GM10266 (cell line): Measurements from ENCODE around the gene ZNF599.
A peak's percentile ranks its signal among the peaks of the same experiment; 100 is the strongest.

Experiments used
- DNase-seq: peaks from one replicate; pipeline ENCODE4 v3.0.0; 2012; ENCODE audit errors: extremely low spot score
- CTCF ChIP-seq: IDR thresholded peaks from 2 replicates; pipeline ENCODE4 v1.5.1; 2012; ENCODE audit warnings: mild to moderate bottlenecking, low read depth; ENCODE audit not compliant: control insufficient read depth, insufficient read depth; ENCODE audit errors: missing control alignments

Gene ZNF599

DNA sequence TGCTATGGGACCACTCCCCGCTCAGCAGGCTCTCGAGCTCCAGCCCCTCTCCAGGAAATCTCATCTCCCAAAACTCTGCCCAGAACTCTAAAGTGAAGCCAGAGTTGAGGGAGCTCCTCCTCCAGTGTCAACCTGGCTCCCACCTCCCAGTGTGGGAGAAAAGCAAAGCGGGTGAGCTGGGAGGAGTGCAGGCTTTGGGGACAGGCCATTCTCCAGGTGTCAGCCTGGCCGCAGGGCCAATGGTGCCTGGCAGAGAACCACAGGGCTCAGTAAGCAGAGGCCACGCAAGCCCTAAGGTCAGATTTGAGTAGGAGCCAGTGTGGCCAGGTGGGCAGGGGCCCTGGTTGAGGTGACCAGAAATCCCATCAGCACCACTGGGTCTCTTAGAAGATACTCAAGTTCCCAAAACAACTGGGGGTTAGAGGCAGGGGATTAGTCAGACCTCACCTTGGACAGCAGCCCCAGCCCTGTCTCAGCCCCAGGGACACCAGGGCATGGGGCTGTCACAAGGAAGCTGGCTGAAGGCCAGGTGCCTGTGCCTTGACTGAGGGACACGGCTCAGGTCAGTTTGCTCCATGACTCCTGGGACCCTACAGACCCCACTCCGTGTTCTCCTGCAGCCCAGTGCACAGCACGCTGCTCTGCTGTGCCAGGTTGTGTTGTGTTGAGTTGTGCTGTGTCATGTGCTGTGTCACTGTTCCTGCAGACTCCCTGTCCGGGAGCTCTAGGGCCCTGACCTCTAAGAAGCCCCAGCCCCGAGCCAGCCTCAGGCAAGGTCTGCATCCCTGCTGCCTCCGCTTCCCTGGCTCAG lies 41.8 kb downstream of the ZNF599 start:
- TF ChIP-seq CTCF, result no peak
- DNase-seq, result no peak

GRCh38 chr19:34725400-34725799 lies 47.6 kb downstream of the ZNF599 start:
- no peak for DNase-seq
- no peak for TF ChIP-seq CTCF

DNA sequence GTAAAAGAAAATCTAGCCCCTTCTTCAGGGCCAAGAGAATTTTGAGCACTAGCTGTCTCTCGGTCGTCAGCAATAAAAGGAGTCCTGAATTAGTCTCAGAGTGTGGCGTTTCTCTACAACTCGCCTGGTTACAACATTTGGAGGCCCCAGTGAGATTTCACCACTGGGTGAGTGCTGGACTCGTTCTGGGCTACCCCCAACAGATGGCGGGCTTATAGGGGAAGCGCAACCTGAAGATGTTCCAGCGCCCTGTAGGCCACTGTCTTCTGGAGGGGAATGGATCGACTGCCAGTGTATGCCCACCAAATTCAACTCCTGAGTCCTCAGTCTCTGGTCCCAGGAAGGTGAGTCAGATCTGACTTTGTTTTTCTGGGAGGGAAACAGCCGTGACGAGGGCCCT lies 50.7 kb downstream of the ZNF599 start:
- no peak for TF ChIP-seq CTCF
- no peak for DNase-seq

DNA sequence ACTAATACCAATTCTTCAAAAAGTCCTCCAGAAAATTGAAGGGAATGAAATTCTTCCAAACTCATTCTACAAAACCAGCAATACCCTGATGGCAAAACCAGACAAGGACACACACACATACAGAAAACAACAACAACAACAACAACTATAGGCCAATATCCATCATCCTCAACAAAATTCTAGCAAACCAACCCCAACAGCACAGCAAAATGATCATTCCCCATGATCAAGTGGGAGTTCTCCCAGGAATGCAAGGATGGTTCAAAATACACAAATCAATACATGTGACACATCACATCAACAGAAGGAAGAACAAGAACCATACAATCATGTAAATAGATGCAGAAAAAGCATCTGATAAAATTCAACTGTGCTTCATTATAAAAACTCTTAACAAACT lies 57.7 kb downstream of the ZNF599 start:
- no peak for TF ChIP-seq CTCF
- DNase-seq, result no peak

DNA sequence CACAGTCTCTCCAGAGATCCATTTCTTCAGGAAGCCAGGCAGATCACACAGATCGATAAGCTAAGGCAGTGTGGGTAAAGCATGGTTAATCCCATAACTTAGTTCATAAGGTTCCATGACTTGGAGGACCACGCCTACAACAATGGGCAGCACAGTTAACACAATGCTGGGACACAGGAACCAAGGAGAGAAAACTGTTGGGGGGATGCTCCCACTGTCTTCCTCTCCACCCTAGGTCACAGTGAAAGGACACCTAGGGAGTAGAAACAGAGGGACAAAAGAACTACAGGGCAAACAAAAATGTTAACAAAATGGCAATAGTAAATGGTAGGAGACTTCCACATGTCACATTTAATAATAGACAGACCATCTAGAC lies 59.8 kb downstream of the ZNF599 start:
- DNase-seq, result no peak
- no peak for TF ChIP-seq CTCF

DNA sequence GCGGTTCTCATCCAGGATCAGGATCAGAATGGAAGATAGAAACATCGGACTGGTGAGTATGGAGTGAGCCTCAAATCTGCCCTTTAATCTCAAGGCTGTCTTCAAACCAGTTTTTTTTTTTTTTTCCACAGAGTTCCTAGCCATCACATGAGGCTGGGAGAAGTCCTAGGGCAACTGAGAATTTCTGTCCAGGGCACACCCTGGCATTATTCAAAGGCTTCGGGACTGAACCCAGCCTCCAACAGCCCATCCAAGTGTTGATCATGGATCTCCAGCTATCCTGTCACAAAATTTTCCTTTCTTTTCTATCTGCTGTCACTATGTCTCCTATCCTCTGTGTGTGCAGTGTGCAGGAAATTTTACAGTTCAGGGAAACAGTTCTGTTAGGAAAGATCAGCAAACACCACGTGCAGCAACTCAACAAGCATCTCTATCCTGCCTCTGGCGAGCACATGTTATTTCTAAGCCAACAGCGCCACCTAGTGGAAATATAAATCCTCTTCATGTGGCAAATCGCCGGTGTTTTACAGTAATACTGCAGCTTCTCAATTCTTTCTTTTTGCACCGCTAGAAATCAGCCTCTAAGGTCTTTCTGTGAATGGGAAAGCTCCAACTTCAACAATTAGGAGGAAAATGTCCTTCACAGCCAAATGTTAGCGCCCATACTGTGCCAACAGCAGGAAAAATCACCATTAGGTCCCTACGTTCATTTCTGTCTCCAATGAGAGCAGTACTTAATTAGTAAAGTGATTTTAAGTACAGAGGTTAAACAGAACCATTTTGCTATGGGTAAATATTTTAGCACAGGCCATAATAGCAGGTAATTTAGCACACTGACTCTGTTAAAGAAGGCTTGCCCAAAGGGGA lies 60.4 kb downstream of the ZNF599 start:
- peak; percentile 44 for DNase-seq
- peak; percentile 73 for TF ChIP-seq CTCF

DNA sequence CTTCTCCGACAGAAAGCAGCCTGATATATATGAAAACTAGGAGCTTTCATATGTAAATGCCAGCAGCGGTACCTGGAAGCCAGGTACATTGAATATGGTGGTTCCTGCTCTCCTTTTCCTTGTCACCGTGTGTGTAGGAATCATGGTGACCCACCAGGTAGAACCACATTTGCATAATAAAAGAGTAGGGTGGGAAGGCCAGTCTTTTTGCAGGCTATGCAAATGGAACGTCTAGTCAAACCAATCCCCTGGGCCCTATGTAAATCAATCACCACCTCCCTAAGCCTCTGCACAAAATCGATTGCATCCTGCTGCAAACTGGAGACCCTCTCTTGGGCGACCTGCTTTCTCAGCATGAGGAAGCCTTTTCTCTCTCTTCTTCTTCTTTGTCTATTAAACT lies 61.1 kb downstream of the ZNF599 start:
- no peak for DNase-seq
- TF ChIP-seq CTCF, result no peak
